A549 (cell line): ENCODE data around the gene TAC3.
"Not testable (repeated sequence)": the region's sequence is repeated elsewhere in the genome, so short reads cannot be mapped to it uniquely, and the experiment has no call there.

Source experiments
- BHLHE40 ChIP-seq: IDR thresholded peaks from 2 replicates; pipeline ENCODE4 v1.6.1; 2012; ENCODE audit warnings: low read depth, low read length, inconsistent platforms
- KDM5A ChIP-seq: fragments of 200-600 bp; sonication (generic); IDR thresholded peaks from 2 replicates; pipeline ENCODE4 v1.6.1; 2016; ENCODE audit warnings: antibody characterized with exemption, mild to moderate bottlenecking
- PHF8 ChIP-seq: fragments of 200-600 bp; sonication (generic); IDR thresholded peaks from 2 replicates; pipeline ENCODE4 v1.6.1; 2016; ENCODE audit warnings: low read depth, mild to moderate bottlenecking, antibody characterized with exemption, moderate library complexity, borderline replicate concordance
- POLR2A ChIP-seq: IDR thresholded peaks from 2 replicates; pipeline ENCODE4 v1.6.1; 2012; ENCODE audit warnings: mild to moderate bottlenecking, low read length
- TF ChIP-seq, protein P1 (sequence below): fragments of >200 bp; sonication (Bioruptor Twin); formaldehyde crosslinking; IDR thresholded peaks from 3 replicates; pipeline ENCODE4 v1.5.1; 2016

DNA sequence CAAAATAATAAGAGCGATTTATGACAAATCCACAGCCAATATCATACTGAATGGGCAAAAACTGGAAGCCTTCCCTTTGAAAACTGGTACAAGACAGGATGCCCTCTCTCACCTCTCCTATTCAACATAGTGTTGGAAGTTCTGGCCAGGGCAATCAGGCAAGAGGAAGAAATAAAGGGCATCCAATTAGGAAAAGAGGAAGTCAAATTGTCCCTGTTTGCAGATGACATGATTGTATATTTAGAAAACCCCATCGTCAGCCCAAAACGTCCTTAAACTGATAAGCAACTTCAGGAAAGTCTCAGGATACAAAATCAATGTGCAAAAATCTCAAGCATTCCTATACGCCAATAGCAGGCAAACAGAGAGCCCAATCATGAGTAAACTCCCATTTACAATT lies 54.1 kb downstream of the TAC3 start:
- TF ChIP-seq PHF8, KDM5A, BHLHE40, POLR2A: not testable (repeated sequence)
- TF ChIP-seq, protein P1, sequence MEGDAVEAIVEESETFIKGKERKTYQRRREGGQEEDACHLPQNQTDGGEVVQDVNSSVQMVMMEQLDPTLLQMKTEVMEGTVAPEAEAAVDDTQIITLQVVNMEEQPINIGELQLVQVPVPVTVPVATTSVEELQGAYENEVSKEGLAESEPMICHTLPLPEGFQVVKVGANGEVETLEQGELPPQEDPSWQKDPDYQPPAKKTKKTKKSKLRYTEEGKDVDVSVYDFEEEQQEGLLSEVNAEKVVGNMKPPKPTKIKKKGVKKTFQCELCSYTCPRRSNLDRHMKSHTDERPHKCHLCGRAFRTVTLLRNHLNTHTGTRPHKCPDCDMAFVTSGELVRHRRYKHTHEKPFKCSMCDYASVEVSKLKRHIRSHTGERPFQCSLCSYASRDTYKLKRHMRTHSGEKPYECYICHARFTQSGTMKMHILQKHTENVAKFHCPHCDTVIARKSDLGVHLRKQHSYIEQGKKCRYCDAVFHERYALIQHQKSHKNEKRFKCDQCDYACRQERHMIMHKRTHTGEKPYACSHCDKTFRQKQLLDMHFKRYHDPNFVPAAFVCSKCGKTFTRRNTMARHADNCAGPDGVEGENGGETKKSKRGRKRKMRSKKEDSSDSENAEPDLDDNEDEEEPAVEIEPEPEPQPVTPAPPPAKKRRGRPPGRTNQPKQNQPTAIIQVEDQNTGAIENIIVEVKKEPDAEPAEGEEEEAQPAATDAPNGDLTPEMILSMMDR: not testable (repeated sequence)
